Activated CD8-positive, alpha-beta T cell treated with anti-CD3 and anti-CD28 coated beads, Interleukin-2, amount 10 ng/mL, durations not matched to agents 7 days and 5 days (primary cell): Measurements from ENCODE around the gene GLB1L3. TPM values are rescaled to one million over a fixed set of nuclear protein-coding genes. Genes with fewer than 3 reads are reported as not detected.

Experiments used
- ATAC-seq: fragments of 150-1000 bp; cut with Tn5 transposase; one replicate; pipeline ENCODE4 v1.10.0; 2021; ENCODE audit warnings: moderate library complexity
- CTCF ChIA-PET: fragments of 350-600 bp; sonication (Branson Sonifier 250); formaldehyde crosslinking; loops from one replicate; lab custom pipeline; 2021; ENCODE audit warnings: antibody characterized with exemption; lab: Charles Lee
- POLR2A ChIA-PET: fragments of 350-600 bp; sonication (Branson Sonifier 250); formaldehyde crosslinking; loops from one replicate; lab custom pipeline; 2021; ENCODE audit warnings: antibody characterized with exemption; lab: Charles Lee
- DNase-seq: peaks from one replicate; pipeline ENCODE4 v3.0.0-alpha.2; 2020
- H3K27ac Mint-ChIP-seq: one replicate; pipeline ENCODE4 v1.8.0; 2021; ENCODE audit warnings: mild to moderate bottlenecking, mixed read lengths
- H3K27me3 Mint-ChIP-seq: one replicate; pipeline ENCODE4 v1.8.0; 2021; ENCODE audit warnings: low read depth, mixed read lengths
- H3K36me3 Mint-ChIP-seq: one replicate; pipeline ENCODE4 v1.8.0; 2021; ENCODE audit warnings: low read depth, mixed read lengths
- H3K4me1 Mint-ChIP-seq: one replicate; pipeline ENCODE4 v1.8.0; 2021; ENCODE audit warnings: low read depth, mixed read lengths
- H3K4me3 Mint-ChIP-seq: one replicate; pipeline ENCODE4 v1.8.0; 2021; ENCODE audit warnings: mild to moderate bottlenecking, mixed read lengths
- H3K9me3 Mint-ChIP-seq: one replicate; pipeline ENCODE4 v1.8.0; 2022; ENCODE audit warnings: mixed read lengths; ENCODE audit not compliant: insufficient read depth
- total RNA-seq, 2 experiments: library from RNA; stranded (reverse); gene quantifications; one replicate each; pipeline ENCODE4 v1.2.3, GENCODE V29; 2021

Gene GLB1L3
- total RNA-seq, 2 experiments from 2014 or later, result 3.8 to 4.0 TPM

DNA sequence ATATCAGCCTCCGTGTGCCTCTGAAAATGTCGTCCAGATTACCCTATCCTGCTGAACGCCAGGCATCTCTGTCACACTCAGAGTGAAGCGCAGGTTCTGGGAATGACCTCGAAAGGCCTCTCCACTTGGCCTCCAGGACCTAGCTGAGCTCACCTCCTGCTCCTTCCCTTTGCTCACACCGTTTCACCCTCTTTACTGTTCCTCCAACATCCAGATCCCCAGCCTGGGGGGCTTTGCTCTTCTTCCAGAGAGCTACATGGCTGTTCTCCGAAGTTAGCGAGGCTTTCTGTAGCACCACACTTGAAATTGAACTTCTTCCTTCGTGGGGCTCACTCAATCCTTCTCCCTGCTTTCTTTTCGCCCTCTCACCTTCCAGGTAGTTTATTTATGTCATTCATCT lies 83.5 kb downstream of the GLB1L3 start:
- CTCF ChIA-PET, result interaction anchor here (0.7 to 0.9 kb wide), 2 partner anchors 10 to 97 kb away, joined by 3 read pairs; no protein-coding TSS in a partner anchor
- no peak overlapping the region for H3K27ac Mint-ChIP-seq

DNA sequence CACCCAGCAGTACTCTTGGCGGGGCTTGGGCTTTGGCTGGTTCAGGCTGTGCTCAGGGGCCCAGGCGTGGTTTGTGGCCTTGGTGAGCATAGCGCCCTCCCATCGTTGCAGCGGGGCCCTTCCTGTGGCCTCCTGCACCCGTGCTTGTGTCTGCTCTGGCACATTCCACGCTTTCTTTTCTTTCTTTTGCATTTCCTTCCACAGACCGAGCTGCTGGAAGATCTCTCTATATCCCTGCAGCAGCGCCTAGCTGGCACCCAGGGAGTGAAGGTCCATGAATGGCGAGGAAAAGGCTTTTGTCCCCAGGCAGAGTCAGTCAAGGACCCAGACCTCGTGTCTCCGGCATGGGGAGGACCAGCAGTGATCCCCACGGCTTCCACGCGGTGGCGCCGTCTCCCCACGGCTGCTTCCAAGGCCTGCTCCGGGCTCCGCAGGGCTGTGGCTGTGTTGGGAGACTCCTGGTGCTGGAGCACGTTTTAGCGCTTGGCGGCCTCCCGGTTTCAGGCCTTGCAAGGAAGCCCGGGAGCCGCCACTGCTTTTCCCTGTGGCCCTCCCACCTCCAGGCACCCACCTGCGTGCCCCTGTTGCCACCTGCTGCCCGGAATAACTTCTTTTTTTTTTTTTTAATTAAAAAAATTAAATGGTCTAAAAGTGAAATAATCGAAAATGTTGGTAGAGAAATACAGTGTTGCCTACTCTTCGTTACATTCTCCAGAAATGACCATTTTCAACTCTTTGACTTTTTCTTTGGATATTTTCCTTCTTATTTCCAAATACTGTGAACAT lies 84.1 kb downstream of the GLB1L3 start:
- H3K4me3 Mint-ChIP-seq, result peak overlapping the region; percentile 34
- H3K27me3 Mint-ChIP-seq, result peaks cover 4% of the 10 kb centered on the region
- H3K27ac Mint-ChIP-seq, result no peak overlapping the region
- H3K4me1 Mint-ChIP-seq, result peaks cover 14% of the 10 kb centered on the region
- peak; percentile 97 for ATAC-seq
- no peaks in the 10 kb centered on the region for H3K9me3 Mint-ChIP-seq
- H3K36me3 Mint-ChIP-seq, result no peaks in the 10 kb centered on the region
- peak; percentile 84 for DNase-seq
- POLR2A ChIA-PET, result no interaction called here
- CTCF ChIA-PET, result interaction anchor here (0.7 to 0.9 kb wide), 2 partner anchors 11 to 14 kb away, joined by 3 read pairs; no protein-coding TSS in a partner anchor

More for the DNA sequence above, 83.5 kb downstream of the GLB1L3 start:
- ATAC-seq (no peak), DNase-seq (no peak)
- Mint-ChIP-seq H3K27me3 (peaks cover 9% of the 10 kb centered on the region), H3K9me3 (no peaks in the 10 kb centered on the region), H3K4me3 (no peak overlapping the region), H3K4me1 (peaks cover 14% of the 10 kb centered on the region), H3K36me3 (no peaks in the 10 kb centered on the region)
- POLR2A ChIA-PET, result no interaction called here

DNA sequence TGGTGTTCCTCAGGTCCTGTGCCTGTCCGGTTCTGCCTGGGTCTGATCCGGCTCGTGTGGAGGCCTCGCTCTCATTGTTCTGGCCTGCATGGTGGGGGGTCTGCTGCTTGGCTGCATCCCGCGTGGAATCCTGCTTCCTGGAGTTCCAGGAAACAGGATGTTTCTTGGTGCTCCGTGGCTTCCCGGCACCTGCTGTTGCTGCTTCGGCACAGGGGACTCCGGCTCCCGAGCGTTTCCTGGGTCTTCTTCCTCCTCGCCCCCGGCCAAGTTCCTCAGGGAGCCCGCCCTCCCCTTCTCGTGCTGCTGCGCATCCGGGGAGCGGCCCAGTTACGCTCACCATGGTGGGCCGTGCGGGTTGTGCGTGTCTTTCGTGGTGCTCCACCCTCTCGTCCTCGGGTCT lies 85.5 kb downstream of the GLB1L3 start:
- no peak for DNase-seq
- no peak overlapping the region for H3K27ac Mint-ChIP-seq
- H3K4me1 Mint-ChIP-seq, result peaks cover 14% of the 10 kb centered on the region

DNA sequence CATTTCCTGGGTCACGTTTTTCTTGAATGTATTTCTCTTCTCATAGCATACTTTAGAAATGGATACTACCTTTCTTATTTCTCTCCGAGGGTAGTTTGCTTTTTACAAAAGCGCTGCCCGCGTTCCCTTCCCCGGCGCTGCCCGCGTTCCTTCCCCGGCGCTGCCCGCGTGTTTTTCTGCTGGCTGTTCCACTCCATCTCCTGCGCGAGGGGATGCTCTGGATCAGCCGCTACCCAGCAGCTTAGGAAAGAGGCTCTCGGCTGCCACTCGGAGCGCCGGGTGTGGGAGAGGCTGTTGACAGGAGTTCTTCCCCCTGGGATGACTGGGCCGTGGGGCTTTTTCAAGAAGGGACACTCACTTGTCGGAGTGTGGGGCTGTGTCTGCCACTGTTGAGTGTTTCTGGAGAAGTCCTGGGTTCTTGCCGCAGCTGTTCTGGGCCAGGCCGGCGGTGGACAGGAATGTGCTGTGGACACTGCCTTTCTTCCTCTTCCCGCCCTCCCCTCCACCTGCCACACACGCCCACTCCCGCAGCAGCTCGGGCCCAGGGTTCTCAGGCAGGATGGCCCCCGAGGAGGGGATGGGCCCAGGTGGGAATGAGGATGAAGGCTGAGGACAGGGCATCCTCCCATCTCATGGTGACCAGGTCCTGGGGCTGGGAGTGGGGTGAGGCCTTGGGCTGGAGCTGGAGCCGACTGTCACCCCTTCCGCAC lies 86.2 kb downstream of the GLB1L3 start:
- Mint-ChIP-seq H3K4me3 (no peak overlapping the region), H3K36me3 (no peaks in the 10 kb centered on the region), H3K4me1 (peaks cover 14% of the 10 kb centered on the region), H3K27me3 (peaks cover 4% of the 10 kb centered on the region), H3K27ac (no peak overlapping the region), H3K9me3 (no peaks in the 10 kb centered on the region)
- ATAC-seq (no peak), DNase-seq (no peak)
- ChIA-PET CTCF (no interaction called here), POLR2A (no interaction called here)

More for the DNA sequence above, 85.5 kb downstream of the GLB1L3 start:
- H3K4me3 Mint-ChIP-seq, result no peak overlapping the region
- ATAC-seq, result no peak
- CTCF ChIA-PET, result no interaction called here
- H3K36me3 Mint-ChIP-seq, result no peaks in the 10 kb centered on the region
- peaks cover 4% of the 10 kb centered on the region for H3K27me3 Mint-ChIP-seq
- no peaks in the 10 kb centered on the region for H3K9me3 Mint-ChIP-seq
- POLR2A ChIA-PET, result no interaction called here

DNA sequence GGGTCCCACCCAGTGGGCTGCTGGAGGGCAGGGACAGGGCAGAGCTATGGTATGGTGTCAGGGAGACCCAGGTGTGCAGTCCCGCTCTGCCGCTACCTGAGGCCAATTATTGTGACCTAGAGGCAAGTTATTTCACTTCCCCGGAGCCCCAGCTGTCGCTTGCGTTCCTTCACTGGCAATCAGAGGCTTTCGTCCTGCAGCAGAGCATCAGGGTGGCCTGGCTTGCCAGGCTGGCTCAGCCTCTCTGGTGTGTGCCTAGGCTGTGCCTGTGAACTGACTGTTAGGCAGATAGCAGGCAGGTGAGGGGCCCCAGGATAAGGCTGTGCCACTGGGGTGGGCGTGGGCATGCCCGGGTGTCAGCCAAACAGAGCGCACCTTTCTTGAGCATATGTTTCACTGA lies 87.0 kb downstream of the GLB1L3 start:
- no peak for DNase-seq
- ChIA-PET CTCF (no interaction called here), POLR2A (no interaction called here)
- Mint-ChIP-seq H3K36me3 (no peaks in the 10 kb centered on the region), H3K27me3 (peaks cover 4% of the 10 kb centered on the region), H3K27ac (no peak overlapping the region), H3K4me3 (no peak overlapping the region), H3K9me3 (no peaks in the 10 kb centered on the region), H3K4me1 (peaks cover 14% of the 10 kb centered on the region)
- no peak for ATAC-seq

DNA sequence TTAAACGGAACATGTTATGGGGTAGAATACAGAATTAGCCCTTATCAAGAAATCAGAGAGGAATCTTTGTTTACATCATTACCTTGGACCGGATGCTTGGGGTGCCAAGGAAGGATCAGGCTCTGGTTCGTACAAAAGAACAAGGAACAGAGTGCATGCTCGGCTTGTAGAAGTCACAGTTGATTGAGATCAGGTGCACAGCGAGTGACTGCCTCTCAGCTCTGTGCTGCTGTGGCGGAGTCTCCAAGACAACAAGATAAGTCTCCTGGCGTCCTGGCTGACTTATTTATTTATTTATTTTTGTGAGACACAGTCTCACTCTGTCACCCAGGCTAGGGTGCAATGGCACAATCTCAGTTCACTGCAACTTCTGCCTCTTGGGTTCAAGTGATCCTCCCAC lies 87.4 kb downstream of the GLB1L3 start:
- no peaks in the 10 kb centered on the region for H3K36me3 Mint-ChIP-seq
- H3K4me3 Mint-ChIP-seq, result no peak overlapping the region
- peaks cover 14% of the 10 kb centered on the region for H3K4me1 Mint-ChIP-seq
- POLR2A ChIA-PET, result no interaction called here
- no peak overlapping the region for H3K27ac Mint-ChIP-seq
- H3K27me3 Mint-ChIP-seq, result peaks cover 4% of the 10 kb centered on the region
- DNase-seq (no peak), ATAC-seq (no peak)
- H3K9me3 Mint-ChIP-seq, result no peaks in the 10 kb centered on the region
- CTCF ChIA-PET, result no interaction called here

DNA sequence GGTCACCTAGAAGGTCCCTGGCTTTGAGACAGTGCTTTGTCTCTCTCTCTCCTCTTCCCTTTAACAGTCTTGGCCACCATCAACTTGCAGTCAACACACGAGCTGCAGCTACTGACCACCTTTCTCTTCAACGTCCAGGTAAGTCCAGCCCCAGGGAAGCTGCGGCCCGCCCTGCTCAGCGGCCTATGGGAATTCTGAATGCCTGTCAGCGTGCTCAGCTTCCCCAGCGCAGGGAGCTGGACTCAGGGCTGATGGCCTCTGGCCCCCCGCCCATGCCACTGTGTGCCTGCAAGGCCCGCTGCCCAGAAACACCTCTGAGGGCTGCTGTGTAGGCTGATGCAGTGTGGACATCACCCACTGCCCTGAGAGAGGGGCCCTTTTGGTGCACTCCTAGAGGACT lies 88.1 kb downstream of the GLB1L3 start:
- Mint-ChIP-seq H3K27ac (no peak overlapping the region), H3K36me3 (no peaks in the 10 kb centered on the region), H3K4me3 (no peak overlapping the region), H3K4me1 (peaks cover 14% of the 10 kb centered on the region), H3K9me3 (no peaks in the 10 kb centered on the region), H3K27me3 (peaks cover 4% of the 10 kb centered on the region)
- ChIA-PET CTCF (no interaction called here), POLR2A (no interaction called here)
- DNase-seq (no peak), ATAC-seq (no peak)

DNA sequence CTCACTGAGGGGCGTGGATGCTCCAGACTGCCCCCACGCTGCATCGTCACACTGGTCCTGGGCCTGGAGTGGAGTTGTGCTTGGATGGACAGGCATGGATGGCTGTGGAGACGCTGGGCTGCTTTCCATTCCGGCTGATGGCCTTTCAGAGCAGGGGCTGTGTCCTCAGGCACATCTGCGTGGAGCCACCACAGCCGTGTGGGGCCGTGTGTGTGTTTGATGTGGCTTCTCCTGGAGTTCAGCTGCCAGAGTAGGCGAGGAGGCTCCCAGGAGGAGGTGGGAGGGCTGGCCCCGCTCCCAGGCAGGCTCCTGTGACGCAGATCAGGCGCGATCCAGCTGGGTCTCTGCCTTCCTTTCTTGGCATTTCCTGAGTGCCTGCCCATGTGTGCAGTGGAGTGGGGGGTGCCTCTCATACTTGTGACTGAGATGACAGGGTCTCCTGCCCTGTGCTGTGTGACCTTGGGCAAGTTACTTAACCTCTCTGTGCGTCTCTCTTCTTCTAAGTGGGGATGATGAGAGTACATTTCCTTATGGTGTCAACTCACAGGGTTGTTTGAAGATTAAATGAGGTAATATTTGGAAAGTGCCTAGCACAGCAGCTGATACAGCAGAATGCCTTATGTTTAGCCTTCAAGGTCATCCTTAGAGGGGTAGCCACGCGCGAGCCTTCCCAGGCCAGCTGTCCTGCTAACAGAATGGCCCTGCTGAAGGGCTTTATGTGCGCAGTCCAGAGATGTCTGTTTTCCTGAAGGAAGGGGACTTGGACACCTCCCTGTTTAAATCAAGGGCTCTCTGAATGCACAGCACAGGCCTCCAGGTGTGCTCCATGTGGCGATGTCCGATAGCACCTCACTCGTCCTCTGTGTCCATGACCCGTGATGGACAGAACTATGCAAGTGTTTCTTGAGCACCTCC lies 89.1 kb downstream of the GLB1L3 start:
- Mint-ChIP-seq H3K27ac (no peak overlapping the region), H3K4me3 (no peak overlapping the region), H3K27me3 (peaks cover 4% of the 10 kb centered on the region), H3K9me3 (no peaks in the 10 kb centered on the region), H3K4me1 (peaks cover 6% of the 10 kb centered on the region), H3K36me3 (no peaks in the 10 kb centered on the region)
- ATAC-seq, result no peak
- POLR2A ChIA-PET, result no interaction called here
- DNase-seq, result no peak
- CTCF ChIA-PET, result no interaction called here

DNA sequence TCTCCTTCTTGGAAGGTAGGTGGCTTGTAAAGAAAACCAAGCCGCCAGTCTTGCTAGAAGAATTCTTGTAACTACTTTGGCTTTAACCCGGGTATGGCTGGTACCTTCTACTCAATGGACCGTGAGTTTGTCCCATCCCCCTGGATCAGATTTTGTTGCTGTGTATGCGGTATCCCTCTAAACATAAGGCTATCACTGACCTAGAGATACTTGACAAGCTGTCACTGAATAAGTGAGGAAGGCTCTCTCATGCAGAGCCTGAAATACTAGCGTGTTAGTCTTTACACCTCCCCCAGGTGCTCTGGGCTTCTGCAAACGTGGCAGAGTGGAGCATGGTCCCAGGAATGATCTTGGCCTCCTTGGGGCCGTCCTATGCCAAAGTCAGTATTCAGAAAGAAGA lies 90.1 kb downstream of the GLB1L3 start:
- Mint-ChIP-seq H3K4me3 (no peak overlapping the region), H3K27me3 (peaks cover 3% of the 10 kb centered on the region), H3K27ac (no peak overlapping the region), H3K36me3 (no peaks in the 10 kb centered on the region), H3K9me3 (no peaks in the 10 kb centered on the region), H3K4me1 (peaks cover 4% of the 10 kb centered on the region)
- ATAC-seq (no peak), DNase-seq (no peak)
- ChIA-PET CTCF (no interaction called here), POLR2A (interaction anchor here (0.6 kb wide), 1 partner anchor 92 kb away, joined by 3 read pairs; no protein-coding TSS in a partner anchor)

DNA sequence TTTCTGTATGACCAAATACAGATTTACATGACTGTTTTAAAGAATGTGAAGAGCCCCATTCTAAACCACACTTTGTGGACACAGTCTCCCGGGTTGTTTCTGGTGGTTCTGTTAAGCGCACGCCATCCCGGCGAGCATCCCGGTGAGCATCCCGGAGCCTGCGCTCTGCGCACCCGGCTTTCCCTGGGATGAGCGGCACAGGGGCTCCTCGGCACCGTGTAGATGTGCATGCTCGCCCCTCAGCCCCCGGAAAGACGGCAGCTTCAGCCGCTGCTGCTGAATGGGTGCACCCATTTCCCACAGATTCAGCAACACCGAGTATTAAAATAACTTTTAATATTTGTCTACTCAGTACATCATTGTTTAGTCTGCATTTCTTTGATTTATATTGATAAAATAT lies 91.6 kb downstream of the GLB1L3 start:
- DNase-seq, result no peak
- no peaks in the 10 kb centered on the region for H3K9me3 Mint-ChIP-seq
- no peak overlapping the region for H3K4me3 Mint-ChIP-seq
- ATAC-seq, result no peak
- H3K27ac Mint-ChIP-seq, result no peak overlapping the region
- CTCF ChIA-PET, result no interaction called here
- no peaks in the 10 kb centered on the region for H3K36me3 Mint-ChIP-seq
- POLR2A ChIA-PET, result no interaction called here
- H3K27me3 Mint-ChIP-seq, result no peaks in the 10 kb centered on the region
- H3K4me1 Mint-ChIP-seq, result no peaks in the 10 kb centered on the region
